WTC11 (cell line): ENCODE measurements around the gene C2CD2. TPM values are rescaled to one million over a fixed set of nuclear protein-coding genes. Genes with fewer than 3 reads are reported as not detected.
A peak's percentile ranks its signal among the peaks of the same experiment; 100 is the strongest.

ENCODE experiments used
- ATAC-seq: fragments of 200-7000 bp; cut with Tn5 transposase; 2 replicates; pipeline ENCODE4 v1.10.0; 2021; ENCODE audit warnings: mild to moderate bottlenecking, moderate library complexity
- CTCF ChIA-PET: fragments of 300-600 bp; sonication (Branson Sonifier 250); formaldehyde crosslinking; loops from one replicate; lab custom pipeline; 2021; ENCODE audit warnings: antibody characterized with exemption; lab: Charles Lee
- POLR2A ChIA-PET: fragments of 350-600 bp; sonication (Branson Sonifier 250); formaldehyde crosslinking; loops from one replicate; lab custom pipeline; 2021; ENCODE audit warnings: antibody characterized with exemption; lab: Charles Lee
- DNase-seq: peaks from one replicate; pipeline ENCODE4 v3.0.0; 2021; ENCODE audit warnings: low spot score
- H3K27ac Mint-ChIP-seq: 2 replicates; pipeline ENCODE4 v1.8.0; 2021; ENCODE audit warnings: mixed read lengths
- H3K27me3 Mint-ChIP-seq: 2 replicates; pipeline ENCODE4 v1.8.0; 2021; ENCODE audit warnings: low read depth, mild to moderate bottlenecking, moderate library complexity, mixed read lengths
- H3K36me3 Mint-ChIP-seq: 2 replicates; pipeline ENCODE4 v1.8.0; 2021; ENCODE audit warnings: mixed read lengths
- H3K4me1 Mint-ChIP-seq: 2 replicates; pipeline ENCODE4 v1.8.0; 2022; ENCODE audit warnings: mixed read lengths
- H3K4me3 Mint-ChIP-seq: 2 replicates; pipeline ENCODE4 v1.8.0; 2021; ENCODE audit warnings: mild to moderate bottlenecking, moderate library complexity, mixed read lengths
- H3K9me3 Mint-ChIP-seq: 2 replicates; pipeline ENCODE4 v1.8.0; 2021; ENCODE audit warnings: mixed read lengths
- AR ChIP-seq: fragments of 250-450 bp; sonication (Bioruptor Pico); IDR thresholded peaks from 2 replicates; pipeline ENCODE4 v1.9.0; 2021; ENCODE audit warnings: mild to moderate bottlenecking
- ATF1 ChIP-seq: sonication (generic); formaldehyde crosslinking; IDR thresholded peaks from 2 replicates; pipeline ENCODE4 v1.8.1; 2023; ENCODE audit warnings: mild to moderate bottlenecking, moderate library complexity, missing genetic modification reagents
- CDX4 ChIP-seq: fragments of 250-450 bp; sonication (Bioruptor Pico); IDR thresholded peaks from 2 replicates; pipeline ENCODE4 v1.9.0; 2021; ENCODE audit warnings: moderate library complexity, mild to moderate bottlenecking, inconsistent platforms, borderline replicate concordance
- CREM ChIP-seq: sonication (generic); formaldehyde crosslinking; IDR thresholded peaks from 2 replicates; pipeline ENCODE4 v1.8.1; 2022; ENCODE audit warnings: mild to moderate bottlenecking, missing genetic modification reagents, moderate library complexity
- ELF4 ChIP-seq: sonication (generic); formaldehyde crosslinking; IDR thresholded peaks from 2 replicates; pipeline ENCODE4 v1.8.1; 2022; ENCODE audit warnings: low read depth, mild to moderate bottlenecking, moderate library complexity, missing genetic modification reagents
- FOXK1 ChIP-seq: sonication (generic); formaldehyde crosslinking; IDR thresholded peaks from 2 replicates; pipeline ENCODE4 v1.8.0; 2022; ENCODE audit warnings: mild to moderate bottlenecking, moderate library complexity, missing genetic modification reagents
- KAT7 ChIP-seq: sonication (generic); formaldehyde crosslinking; IDR thresholded peaks from 2 replicates; pipeline ENCODE4 v1.8.1; 2023; ENCODE audit warnings: missing genetic modification reagents, mild to moderate bottlenecking, borderline replicate concordance
- NR1H2 ChIP-seq: sonication (generic); formaldehyde crosslinking; IDR thresholded peaks from 2 replicates; pipeline ENCODE4 v1.9.0; 2021; ENCODE audit warnings: mild to moderate bottlenecking, moderate library complexity, missing genetic modification reagents
- OVOL2 ChIP-seq: fragments of 250-450 bp; sonication (Bioruptor Pico); IDR thresholded peaks from 2 replicates; pipeline ENCODE4 v1.9.0; 2021; ENCODE audit warnings: mild to moderate bottlenecking, borderline replicate concordance
- PRRX2 ChIP-seq: fragments of 250-450 bp; sonication (Bioruptor Pico); IDR thresholded peaks from 2 replicates; pipeline ENCODE4 v1.8.0; 2021; ENCODE audit warnings: mild to moderate bottlenecking
- SMAD4 ChIP-seq: sonication (generic); formaldehyde crosslinking; IDR thresholded peaks from 2 replicates; pipeline ENCODE4 v1.8.0; 2022; ENCODE audit warnings: mild to moderate bottlenecking, missing genetic modification reagents
- TP53 ChIP-seq: sonication (generic); formaldehyde crosslinking; IDR thresholded peaks from 2 replicates; pipeline ENCODE4 v1.8.1; 2023; ENCODE audit warnings: mild to moderate bottlenecking, missing genetic modification reagents
- USF1 ChIP-seq: sonication (generic); formaldehyde crosslinking; IDR thresholded peaks from 2 replicates; pipeline ENCODE4 v1.8.0; 2022; ENCODE audit warnings: mild to moderate bottlenecking, missing genetic modification reagents
- ZNF232 ChIP-seq: sonication (generic); formaldehyde crosslinking; IDR thresholded peaks from 2 replicates; pipeline ENCODE4 v1.8.0; 2022; ENCODE audit warnings: mild to moderate bottlenecking, missing genetic modification reagents
- ZNF263 ChIP-seq: sonication (generic); formaldehyde crosslinking; IDR thresholded peaks from 2 replicates; pipeline ENCODE4 v1.8.1; 2022; ENCODE audit warnings: low read depth, mild to moderate bottlenecking, moderate library complexity, missing genetic modification reagents
- ZNF317 ChIP-seq: sonication (generic); formaldehyde crosslinking; IDR thresholded peaks from 2 replicates; pipeline ENCODE4 v1.8.1; 2023; ENCODE audit warnings: low read depth, mild to moderate bottlenecking, moderate library complexity, missing genetic modification reagents, borderline replicate concordance
- ZNF396 ChIP-seq: fragments of 250-450 bp; sonication (Bioruptor Pico); IDR thresholded peaks from 2 replicates; pipeline ENCODE4 v1.8.0; 2021; ENCODE audit warnings: mild to moderate bottlenecking, moderate library complexity, borderline replicate concordance
- ZNF423 ChIP-seq: fragments of 250-450 bp; sonication (Bioruptor Pico); IDR thresholded peaks from 2 replicates; pipeline ENCODE4 v2.1.2; 2022; ENCODE audit warnings: mild to moderate bottlenecking, moderate library complexity
- total RNA-seq: library from RNA; stranded (reverse); gene quantifications from 3 replicates; pipeline ENCODE4 v1.2.3, GENCODE V29; 2021
- TF ChIP-seq, protein P1 (sequence below): sonication (generic); formaldehyde crosslinking; IDR thresholded peaks from 2 replicates; pipeline ENCODE4 v1.8.1; 2023; ENCODE audit warnings: mild to moderate bottlenecking, missing genetic modification reagents, moderate library complexity
- TF ChIP-seq, protein P2 (sequence below): fragments of 250-450 bp; sonication (Bioruptor Pico); conservative IDR thresholded peaks from 2 replicates; pipeline ENCODE4 v1.9.0; 2021; ENCODE audit warnings: mild to moderate bottlenecking

The C2CD2 gene
- total RNA-seq, 1 experiment from 2014 or later = 11.2 TPM

- Mint-ChIP-seq H3K27me3 (no peaks in the 10 kb centered on the region), H3K36me3 (peaks cover 4% of the 10 kb centered on the region; the same call in 1 of the 2 replicates), H3K4me3 (no peak overlapping the region), H3K9me3 (no peaks in the 10 kb centered on the region), H3K4me1 (peaks cover 19% of the 10 kb centered on the region), H3K27ac (no peak overlapping the region)
- CTCF ChIA-PET = interaction anchor here (0.7 to 1.0 kb wide), 4 partner anchors 15 to 250 kb away, joined by 4 to 6 read pairs (median 4); no protein-coding TSS in a partner anchor
- ATAC-seq = peak; percentile 78
- POLR2A ChIA-PET = no interaction called here
- TF ChIP-seq USF1 (CRISPR knock-in tag) (peak; percentile 46; the same call in 1 of the 2 replicates), AR (no peak)
- TF ChIP-seq, protein P1, sequence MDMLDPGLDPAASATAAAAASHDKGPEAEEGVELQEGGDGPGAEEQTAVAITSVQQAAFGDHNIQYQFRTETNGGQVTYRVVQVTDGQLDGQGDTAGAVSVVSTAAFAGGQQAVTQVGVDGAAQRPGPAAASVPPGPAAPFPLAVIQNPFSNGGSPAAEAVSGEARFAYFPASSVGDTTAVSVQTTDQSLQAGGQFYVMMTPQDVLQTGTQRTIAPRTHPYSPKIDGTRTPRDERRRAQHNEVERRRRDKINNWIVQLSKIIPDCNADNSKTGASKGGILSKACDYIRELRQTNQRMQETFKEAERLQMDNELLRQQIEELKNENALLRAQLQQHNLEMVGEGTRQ (CRISPR knock-in tag) = peak; percentile 34
- TF ChIP-seq, all 79 proteins: peak for 2
- DNase-seq = no peak
Measured at GRCh38 chr21:41861987-41862386, 91.8 kb downstream of the C2CD2 start.

DNA sequence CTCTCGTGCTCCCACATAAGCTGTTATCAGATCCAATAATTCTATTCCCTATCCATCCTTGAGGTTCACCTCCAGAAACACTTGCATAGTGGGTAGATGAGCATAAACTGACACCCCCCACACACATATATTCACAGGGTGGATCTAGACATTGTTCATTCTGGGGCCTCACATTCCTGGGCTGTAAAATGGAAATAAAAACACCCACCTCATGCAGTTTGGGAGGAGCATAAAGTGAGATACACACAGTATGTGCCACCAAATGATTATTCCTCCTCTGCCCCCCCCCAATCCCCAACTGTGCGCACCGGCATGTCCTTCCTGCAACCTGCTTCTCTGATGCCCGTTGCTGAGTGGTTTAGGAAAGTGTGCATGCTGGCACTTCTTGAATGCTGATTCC, 92.6 kb downstream of the C2CD2 start:
- Mint-ChIP-seq H3K27ac (no peak overlapping the region), H3K4me1 (peaks cover 19% of the 10 kb centered on the region), H3K36me3 (peaks cover 11% of the 10 kb centered on the region), H3K9me3 (no peaks in the 10 kb centered on the region), H3K4me3 (no peak overlapping the region), H3K27me3 (no peaks in the 10 kb centered on the region)
- CTCF ChIA-PET = no interaction called here
- no peak for ATAC-seq
- DNase-seq = no peak
- POLR2A ChIA-PET = no interaction called here
- TF ChIP-seq ZNF396 (CRISPR knock-in tag) (no peak), NR1H2 (CRISPR knock-in tag) (no peak), ZNF317 (CRISPR knock-in tag) (no peak), KAT7 (CRISPR knock-in tag) (no peak), FOXK1 (CRISPR knock-in tag) (no peak), ELF4 (CRISPR knock-in tag) (no peak), ATF1 (CRISPR knock-in tag) (no peak), SMAD4 (CRISPR knock-in tag) (no peak), ZNF423 (CRISPR knock-in tag) (no peak), TP53 (CRISPR knock-in tag) (no peak), ZNF263 (CRISPR knock-in tag) (no peak), PRRX2 (no peak), USF1 (CRISPR knock-in tag) (no peak), OVOL2 (no peak), ZNF232 (no peak), CDX4 (CRISPR knock-in tag) (no peak), CREM (CRISPR knock-in tag) (no peak)
- TF ChIP-seq, protein P2, sequence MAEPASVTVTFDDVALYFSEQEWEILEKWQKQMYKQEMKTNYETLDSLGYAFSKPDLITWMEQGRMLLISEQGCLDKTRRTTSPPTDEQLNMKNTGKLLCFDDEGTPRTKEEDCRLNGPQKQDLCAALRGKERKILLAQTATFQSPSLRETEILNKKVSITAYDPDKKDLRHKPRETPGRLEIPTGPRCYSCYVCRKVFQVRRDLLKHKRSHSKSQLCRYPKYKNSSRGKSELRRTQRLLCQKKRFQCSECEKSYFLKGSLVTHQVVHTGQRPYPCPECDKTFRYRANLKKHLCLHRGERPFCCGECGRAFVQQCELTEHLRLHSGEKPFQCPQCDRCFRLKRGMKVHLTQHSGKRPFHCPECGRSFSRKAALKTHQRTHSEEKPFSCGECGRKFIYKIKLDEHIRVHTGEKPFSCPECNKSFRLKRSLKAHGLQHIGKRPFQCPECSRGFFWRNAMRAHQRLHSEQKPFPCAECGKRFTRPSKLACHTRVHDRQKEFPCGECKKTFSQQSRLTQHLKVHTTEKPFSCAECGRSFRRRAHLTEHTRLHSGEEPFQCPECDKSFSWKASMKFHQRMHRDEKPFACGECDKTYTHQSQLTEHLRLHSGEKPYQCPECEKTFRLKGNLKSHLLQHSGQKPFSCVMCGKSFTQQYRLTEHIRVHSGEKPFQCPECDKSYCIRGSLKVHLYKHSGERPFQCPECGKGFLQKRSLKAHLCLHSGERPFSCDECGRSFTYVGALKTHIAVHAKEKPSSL = no peak
